Prostate gland (tissue), 2 donors: ENCODE data around the gene GRAMD1C.

Source experiments
- POLR2A ChIP-seq: fragments of 450-650 bp; IDR thresholded peaks from one replicate; pipeline ENCODE4 v1.6.1; 2016; ENCODE audit warnings: antibody characterized with exemption, mild to moderate bottlenecking
- POLR2AphosphoS5 ChIP-seq: sonication (generic); formaldehyde crosslinking; IDR thresholded peaks from one replicate; pipeline ENCODE4 v1.6.1; 2017; ENCODE audit warnings: antibody characterized with exemption
- TF ChIP-seq, protein P1 (sequence below), 4 experiments: fragments of 200-600 bp in 2 of 4; fragments of 450-650 bp in 2 of 4; sonication (generic) in 2 of 4; IDR thresholded peaks; 1 replicate in 3 of 4; 2 replicates in 1 of 4; pipeline ENCODE4 v1.5.1; 2016 to 2019; ENCODE audit warnings: antibody characterized with exemption in 4 of 4, mild to moderate bottlenecking in 2 of 4, moderate library complexity in 2 of 4

DNA sequence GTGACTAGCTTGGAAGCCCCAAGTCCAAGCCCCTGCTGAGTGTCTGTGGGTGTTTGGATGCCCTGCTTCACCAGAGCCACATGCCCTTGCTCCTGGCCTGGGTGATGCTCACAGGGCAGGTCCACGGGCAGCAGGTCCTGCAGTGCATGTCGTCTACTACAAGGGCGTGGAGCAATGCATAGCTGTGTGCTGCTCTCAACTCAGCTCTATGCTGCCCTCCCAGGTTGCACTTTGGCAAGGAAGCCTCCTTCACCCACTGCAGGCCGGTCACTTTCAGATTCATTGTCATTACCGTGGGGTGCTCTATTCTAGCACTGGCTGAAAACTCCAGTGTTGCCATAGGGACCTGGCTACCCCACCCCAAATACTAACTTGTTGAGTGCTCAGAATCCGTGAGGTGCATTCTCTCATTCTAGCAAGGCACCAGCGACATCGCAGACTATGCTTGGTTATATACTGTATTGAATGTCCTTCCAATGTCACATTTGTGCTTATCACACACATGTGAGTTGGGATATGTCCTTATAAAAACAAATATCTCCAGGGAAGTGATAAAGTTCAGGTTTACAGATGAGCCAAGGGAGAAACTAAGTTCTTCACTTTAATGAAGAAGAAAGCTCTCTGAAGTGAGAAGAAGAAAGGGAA is 51.8 kb downstream of the GRAMD1C start:
- TF ChIP-seq, protein P1, sequence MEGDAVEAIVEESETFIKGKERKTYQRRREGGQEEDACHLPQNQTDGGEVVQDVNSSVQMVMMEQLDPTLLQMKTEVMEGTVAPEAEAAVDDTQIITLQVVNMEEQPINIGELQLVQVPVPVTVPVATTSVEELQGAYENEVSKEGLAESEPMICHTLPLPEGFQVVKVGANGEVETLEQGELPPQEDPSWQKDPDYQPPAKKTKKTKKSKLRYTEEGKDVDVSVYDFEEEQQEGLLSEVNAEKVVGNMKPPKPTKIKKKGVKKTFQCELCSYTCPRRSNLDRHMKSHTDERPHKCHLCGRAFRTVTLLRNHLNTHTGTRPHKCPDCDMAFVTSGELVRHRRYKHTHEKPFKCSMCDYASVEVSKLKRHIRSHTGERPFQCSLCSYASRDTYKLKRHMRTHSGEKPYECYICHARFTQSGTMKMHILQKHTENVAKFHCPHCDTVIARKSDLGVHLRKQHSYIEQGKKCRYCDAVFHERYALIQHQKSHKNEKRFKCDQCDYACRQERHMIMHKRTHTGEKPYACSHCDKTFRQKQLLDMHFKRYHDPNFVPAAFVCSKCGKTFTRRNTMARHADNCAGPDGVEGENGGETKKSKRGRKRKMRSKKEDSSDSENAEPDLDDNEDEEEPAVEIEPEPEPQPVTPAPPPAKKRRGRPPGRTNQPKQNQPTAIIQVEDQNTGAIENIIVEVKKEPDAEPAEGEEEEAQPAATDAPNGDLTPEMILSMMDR (IDR thresholded peaks at IDR 0.05), result no peak
- no peak for TF ChIP-seq POLR2A
- TF ChIP-seq POLR2AphosphoS5, result no peak
